ENCODE measurements around the gene FBXO34. TPM values are rescaled to one million over a fixed set of nuclear protein-coding genes. Genes with fewer than 3 reads are reported as not detected.

FBXO34 gene
- total RNA-seq, 1 donor from 2014 or later: 20.4 TPM

DNA sequence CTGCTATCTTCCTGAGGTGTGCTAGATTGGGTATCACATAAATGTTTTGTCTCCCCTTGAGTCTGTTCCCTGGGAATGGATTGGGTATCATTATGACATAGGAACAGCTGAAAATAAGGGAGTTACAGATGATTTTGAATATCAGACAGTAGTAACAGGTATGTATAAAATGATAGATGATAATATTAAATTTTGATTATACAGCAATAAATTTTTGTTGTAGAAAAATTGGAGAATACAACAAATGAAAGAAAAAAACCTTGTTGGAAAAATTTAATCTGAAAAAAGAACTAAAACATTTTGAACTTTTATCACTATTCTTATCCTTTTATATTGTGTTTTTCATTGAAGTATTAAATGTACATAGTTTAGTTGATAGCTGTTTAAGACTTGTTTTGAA is 43.2 kb downstream of the FBXO34 start:
- ChIA-PET CTCF (interaction anchor here (0.6 kb wide), 1 partner anchor 44 kb away, joined by 3 read pairs; no protein-coding TSS in a partner anchor), POLR2A (no interaction called here)
- Mint-ChIP-seq H3K27ac (no peak overlapping the region), H3K36me3 (ENCODE audit: low read depth) (peaks cover 57% of the 10 kb centered on the region), H3K9me3 (peaks cover 35% of the 10 kb centered on the region), H3K4me1 (peaks cover 3% of the 10 kb centered on the region), H3K4me3 (no peak overlapping the region), H3K27me3 (no peaks in the 10 kb centered on the region)
- intact Hi-C loops (cut with micrococcal nuclease): no loop called here
- TF ChIP-seq, protein P1, sequence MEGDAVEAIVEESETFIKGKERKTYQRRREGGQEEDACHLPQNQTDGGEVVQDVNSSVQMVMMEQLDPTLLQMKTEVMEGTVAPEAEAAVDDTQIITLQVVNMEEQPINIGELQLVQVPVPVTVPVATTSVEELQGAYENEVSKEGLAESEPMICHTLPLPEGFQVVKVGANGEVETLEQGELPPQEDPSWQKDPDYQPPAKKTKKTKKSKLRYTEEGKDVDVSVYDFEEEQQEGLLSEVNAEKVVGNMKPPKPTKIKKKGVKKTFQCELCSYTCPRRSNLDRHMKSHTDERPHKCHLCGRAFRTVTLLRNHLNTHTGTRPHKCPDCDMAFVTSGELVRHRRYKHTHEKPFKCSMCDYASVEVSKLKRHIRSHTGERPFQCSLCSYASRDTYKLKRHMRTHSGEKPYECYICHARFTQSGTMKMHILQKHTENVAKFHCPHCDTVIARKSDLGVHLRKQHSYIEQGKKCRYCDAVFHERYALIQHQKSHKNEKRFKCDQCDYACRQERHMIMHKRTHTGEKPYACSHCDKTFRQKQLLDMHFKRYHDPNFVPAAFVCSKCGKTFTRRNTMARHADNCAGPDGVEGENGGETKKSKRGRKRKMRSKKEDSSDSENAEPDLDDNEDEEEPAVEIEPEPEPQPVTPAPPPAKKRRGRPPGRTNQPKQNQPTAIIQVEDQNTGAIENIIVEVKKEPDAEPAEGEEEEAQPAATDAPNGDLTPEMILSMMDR (IDR thresholded peaks at IDR 0.05): no peak
- ATAC-seq (ENCODE audit: low read depth) (no peak), DNase-seq (no peak)

DNA sequence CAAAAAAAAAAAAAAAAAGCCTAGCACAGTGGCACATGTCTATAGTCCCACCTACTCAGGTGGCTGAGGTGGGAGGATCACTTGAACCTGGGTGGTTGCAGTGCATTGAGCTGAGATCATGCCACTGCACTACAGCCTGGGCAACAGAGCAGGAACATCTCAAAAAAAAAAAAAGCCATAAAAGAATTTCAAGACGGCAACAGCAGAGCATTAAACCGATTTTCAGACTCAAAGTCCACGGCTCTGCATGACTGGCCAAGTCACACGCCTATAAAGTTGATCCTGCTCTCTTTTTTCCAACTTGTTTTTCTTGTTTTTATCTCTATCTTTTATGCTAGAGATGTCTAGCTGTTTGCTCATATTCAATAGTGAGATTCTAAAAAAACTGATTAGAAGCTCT is 45.3 kb downstream of the FBXO34 start:
- Mint-ChIP-seq H3K9me3 (peaks cover 18% of the 10 kb centered on the region), H3K27ac (no peak overlapping the region), H3K36me3 (ENCODE audit: low read depth) (peaks cover 40% of the 10 kb centered on the region), H3K27me3 (no peaks in the 10 kb centered on the region), H3K4me1 (no peaks in the 10 kb centered on the region), H3K4me3 (no peak overlapping the region)
- TF ChIP-seq, protein P1 (IDR thresholded peaks at IDR 0.05): no peak
- CTCF ChIA-PET: no interaction called here
- ATAC-seq (ENCODE audit: low read depth) (no peak), DNase-seq (no peak)
- POLR2A ChIA-PET: no interaction called here
- intact Hi-C loops (cut with micrococcal nuclease): no loop called here

DNA sequence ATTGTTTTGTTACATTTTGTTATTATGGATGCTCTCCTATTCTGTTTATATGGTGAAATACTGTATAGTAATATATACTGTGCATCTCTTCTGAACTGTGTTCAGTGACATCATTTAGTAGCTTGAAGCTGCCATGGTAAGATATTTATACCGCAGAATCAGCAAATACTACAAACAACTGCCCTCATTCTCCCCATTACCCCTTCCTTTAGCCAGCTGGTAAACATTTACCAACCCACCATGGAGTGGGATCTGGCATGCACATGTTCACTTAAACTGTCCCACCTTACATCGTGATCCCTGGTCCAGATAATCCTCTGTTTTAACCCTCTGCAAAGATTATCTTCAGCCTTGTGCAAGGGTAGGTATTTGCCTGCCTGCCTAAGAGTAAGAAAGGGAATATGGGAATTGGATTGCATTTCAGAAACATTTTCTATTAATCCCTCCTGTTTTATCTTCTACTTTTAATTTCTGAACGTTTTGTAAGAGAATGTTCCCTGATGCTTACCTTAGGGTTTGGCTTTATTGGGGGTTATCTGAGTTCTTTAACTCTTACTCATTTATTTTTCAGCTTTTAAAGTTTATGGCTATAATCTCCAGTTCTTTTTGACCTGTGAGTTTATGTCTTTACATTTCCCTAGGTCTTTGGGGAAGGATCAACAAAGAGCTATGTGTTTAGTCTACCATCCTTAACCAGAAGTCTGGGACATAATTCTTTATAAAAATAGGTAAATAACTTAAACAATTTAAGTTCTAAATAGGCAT is 46.5 kb downstream of the FBXO34 start:
- Mint-ChIP-seq H3K27me3 (no peaks in the 10 kb centered on the region), H3K27ac (no peak overlapping the region), H3K9me3 (peaks cover 16% of the 10 kb centered on the region), H3K4me1 (no peaks in the 10 kb centered on the region), H3K4me3 (no peak overlapping the region), H3K36me3 (ENCODE audit: low read depth) (peaks cover 34% of the 10 kb centered on the region)
- TF ChIP-seq, protein P1 (IDR thresholded peaks at IDR 0.05): no peak
- ChIA-PET CTCF (no interaction called here), POLR2A (no interaction called here)
- intact Hi-C loops (cut with micrococcal nuclease): no loop called here
- no peak for ATAC-seq (ENCODE audit: low read depth)
- DNase-seq: no peak

DNA sequence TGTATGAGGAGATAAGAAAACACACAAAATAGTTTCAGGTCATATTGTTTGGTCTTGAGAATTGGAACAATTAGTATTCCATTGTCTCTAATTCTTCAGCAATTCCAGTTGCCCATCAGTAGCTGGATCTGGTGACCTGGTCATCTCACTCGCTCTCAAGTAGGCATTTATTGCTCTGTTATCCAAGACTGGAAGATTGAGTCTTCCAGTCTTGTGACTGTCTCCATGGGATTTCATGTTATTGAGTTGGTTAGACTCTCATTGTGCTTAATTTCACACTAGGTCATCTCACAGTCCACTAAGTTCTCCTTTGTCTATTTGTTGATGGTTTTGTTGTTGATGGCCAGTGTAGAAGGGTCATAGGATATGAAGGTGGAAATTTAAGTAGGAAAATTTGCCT is 47.5 kb downstream of the FBXO34 start:
- Mint-ChIP-seq H3K9me3 (peaks cover 7% of the 10 kb centered on the region), H3K4me3 (no peak overlapping the region), H3K4me1 (no peaks in the 10 kb centered on the region), H3K27me3 (no peaks in the 10 kb centered on the region), H3K27ac (no peak overlapping the region), H3K36me3 (ENCODE audit: low read depth) (peaks cover 26% of the 10 kb centered on the region)
- TF ChIP-seq, protein P1 (IDR thresholded peaks at IDR 0.05): no peak
- POLR2A ChIA-PET: no interaction called here
- ATAC-seq (ENCODE audit: low read depth) (no peak), DNase-seq (no peak)
- CTCF ChIA-PET: no interaction called here
- intact Hi-C loops (cut with micrococcal nuclease): no loop called here

DNA sequence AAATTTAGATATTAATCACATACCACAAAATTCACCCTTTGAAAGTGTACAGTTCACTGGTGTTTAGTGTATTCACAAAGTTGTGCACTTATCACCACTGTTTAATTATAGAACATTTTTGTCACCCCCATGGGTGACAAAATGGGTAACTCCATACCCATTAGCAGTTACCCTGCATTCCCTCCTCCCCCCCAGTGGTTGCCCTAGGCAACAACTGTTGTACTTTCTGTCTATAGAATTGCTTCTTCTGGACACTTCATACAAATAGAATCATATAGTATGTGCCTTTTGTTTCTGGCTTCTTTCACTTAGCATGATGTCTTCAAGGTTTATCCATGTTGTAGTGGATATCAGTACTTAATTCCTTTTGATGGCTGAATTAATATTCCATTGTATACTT is 52.7 kb downstream of the FBXO34 start:
- H3K27me3 Mint-ChIP-seq: no peaks in the 10 kb centered on the region
- intact Hi-C loops (cut with micrococcal nuclease): no loop called here
- ATAC-seq (ENCODE audit: low read depth): no peak
- ChIA-PET POLR2A (no interaction called here), CTCF (no interaction called here)
- peaks cover 3% of the 10 kb centered on the region for H3K36me3 Mint-ChIP-seq (ENCODE audit: low read depth)
- peaks cover 2% of the 10 kb centered on the region for H3K9me3 Mint-ChIP-seq
- no peak overlapping the region for H3K27ac Mint-ChIP-seq
- TF ChIP-seq, protein P1 (IDR thresholded peaks at IDR 0.05): no peak
- DNase-seq: no peak
- H3K4me3 Mint-ChIP-seq: no peak overlapping the region
- peaks cover 36% of the 10 kb centered on the region for H3K4me1 Mint-ChIP-seq
